Measurements from ENCODE around the gene PTPRN2. TPM values are rescaled to one million over a fixed set of nuclear protein-coding genes. Genes with fewer than 3 reads are reported as not detected.

Gene PTPRN2
- total and polyA plus RNA-seq, 7 donors, result 0.47 to 0.82 (median 0.51) TPM

- Histone ChIP-seq H3K4me1 (no peaks in the 10 kb centered on the region), H3K36me3 (ENCODE audit: insufficient read depth in 1 of 2, low read depth in 1 of 2) (no peaks in the 10 kb centered on the region), H3K27me3 (ENCODE audit: insufficient read depth in 3 of 3, low read length in 2 of 3) (peaks cover 0 to under 1% (median 0%) of the 10 kb centered on the region in 3 donors), H3K4me3 (no peak overlapping the region), H3K9me3 (no peaks in the 10 kb centered on the region), H3K27ac (no peak overlapping the region)
- ATAC-seq (no peak), DNase-seq (peak in 1 of 2 donors; percentile 36)
- TF ChIP-seq, protein P1, sequence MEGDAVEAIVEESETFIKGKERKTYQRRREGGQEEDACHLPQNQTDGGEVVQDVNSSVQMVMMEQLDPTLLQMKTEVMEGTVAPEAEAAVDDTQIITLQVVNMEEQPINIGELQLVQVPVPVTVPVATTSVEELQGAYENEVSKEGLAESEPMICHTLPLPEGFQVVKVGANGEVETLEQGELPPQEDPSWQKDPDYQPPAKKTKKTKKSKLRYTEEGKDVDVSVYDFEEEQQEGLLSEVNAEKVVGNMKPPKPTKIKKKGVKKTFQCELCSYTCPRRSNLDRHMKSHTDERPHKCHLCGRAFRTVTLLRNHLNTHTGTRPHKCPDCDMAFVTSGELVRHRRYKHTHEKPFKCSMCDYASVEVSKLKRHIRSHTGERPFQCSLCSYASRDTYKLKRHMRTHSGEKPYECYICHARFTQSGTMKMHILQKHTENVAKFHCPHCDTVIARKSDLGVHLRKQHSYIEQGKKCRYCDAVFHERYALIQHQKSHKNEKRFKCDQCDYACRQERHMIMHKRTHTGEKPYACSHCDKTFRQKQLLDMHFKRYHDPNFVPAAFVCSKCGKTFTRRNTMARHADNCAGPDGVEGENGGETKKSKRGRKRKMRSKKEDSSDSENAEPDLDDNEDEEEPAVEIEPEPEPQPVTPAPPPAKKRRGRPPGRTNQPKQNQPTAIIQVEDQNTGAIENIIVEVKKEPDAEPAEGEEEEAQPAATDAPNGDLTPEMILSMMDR (IDR thresholded peaks at IDR 0.05), result no peak
- 86 to 88% (median 87%) methylated on average over 20 to 22 of the region's 22 CpGs for WGBS, 3 donors
- intact Hi-C loops (cut with DNase I), result no loop called here
These were observed 730.6 kb downstream of the PTPRN2 start for GRCh38 chr7:157856873-157857577.

- WGBS, 3 donors, result 56 to 60% (median 57%) methylated on average over 22 of the region's 22 CpGs
- intact Hi-C loops (cut with DNase I), result no loop called here
- ATAC-seq (no peak), DNase-seq (peak in 1 of 2 donors; percentile 53)
- Histone ChIP-seq H3K27ac (no peak overlapping the region), H3K27me3 (ENCODE audit: insufficient read depth in 3 of 3, low read length in 2 of 3) (peaks cover 0 to 10% (median 0%) of the 10 kb centered on the region in 3 donors), H3K4me3 (no peak overlapping the region), H3K36me3 (ENCODE audit: insufficient read depth in 1 of 2, low read depth in 1 of 2) (no peaks in the 10 kb centered on the region), H3K9me3 (no peaks in the 10 kb centered on the region), H3K4me1 (no peaks in the 10 kb centered on the region)
- TF ChIP-seq, protein P1 (IDR thresholded peaks at IDR 0.05), result no peak
These were observed 732.0 kb downstream of the PTPRN2 start for GRCh38 chr7:157855452-157856213.

GRCh38 chr7:157855016-157855415, 732.6 kb downstream of the PTPRN2 start:
- no peaks in the 10 kb centered on the region for H3K36me3 ChIP-seq (ENCODE audit: insufficient read depth in 1 of 2, low read depth in 1 of 2)
- 87 to 90% (median 89%) methylated on average over 19 to 22 of the region's 22 CpGs for WGBS, 3 donors
- H3K9me3 ChIP-seq, result no peaks in the 10 kb centered on the region
- H3K27ac ChIP-seq, result no peak overlapping the region
- no peak for ATAC-seq
- TF ChIP-seq, protein P1 (IDR thresholded peaks at IDR 0.05), result no peak
- no peaks in the 10 kb centered on the region for H3K4me1 ChIP-seq
- H3K4me3 ChIP-seq, result no peak overlapping the region
- DNase-seq, result peak in 1 of 2 donors; percentile 21
- intact Hi-C loops (cut with DNase I), result no loop called here
- peaks cover 0 to 10% (median 0%) of the 10 kb centered on the region in 3 donors for H3K27me3 ChIP-seq (ENCODE audit: insufficient read depth in 3 of 3, low read length in 2 of 3)

DNA sequence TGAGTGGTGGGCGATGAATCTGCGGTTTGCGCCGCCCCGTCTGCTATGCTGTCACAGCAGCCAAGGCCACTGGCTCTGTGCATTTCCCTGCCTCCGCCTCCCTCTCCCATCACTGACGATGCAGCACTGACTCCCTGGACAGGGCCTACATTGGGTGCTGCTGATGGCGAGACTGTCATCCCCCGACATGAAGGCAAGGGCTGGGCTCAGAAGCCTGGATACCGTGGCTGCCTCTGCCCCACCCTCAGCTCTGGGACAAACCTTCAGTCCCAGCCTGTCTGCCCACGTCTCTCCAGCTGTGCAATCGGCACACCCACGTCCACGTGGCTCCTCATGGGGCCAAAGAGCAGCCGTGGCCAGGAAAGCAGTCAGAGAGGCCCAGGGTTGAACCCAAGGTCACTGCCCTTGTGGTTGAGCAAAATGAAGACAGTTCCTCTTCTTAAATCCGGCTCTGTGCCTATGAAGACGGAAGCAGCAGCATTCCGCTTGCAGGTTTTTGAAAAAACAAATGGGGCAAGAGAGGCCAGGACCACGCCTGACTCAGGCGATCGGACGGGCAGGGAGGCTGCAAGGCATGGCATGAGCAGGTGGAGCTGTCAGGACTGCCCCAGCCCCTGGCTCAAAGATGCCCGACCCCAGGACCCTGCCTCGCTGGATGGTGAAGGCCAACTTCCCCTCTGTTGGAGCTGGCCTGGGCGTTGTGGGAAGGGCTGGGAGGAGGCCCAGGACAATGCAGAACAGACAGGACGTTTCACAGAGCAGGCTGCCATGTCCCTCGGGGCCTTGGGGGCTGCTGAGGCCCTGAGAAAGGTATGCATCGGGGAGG, 733.3 kb downstream of the PTPRN2 start:
- H3K36me3 ChIP-seq (ENCODE audit: insufficient read depth in 1 of 2, low read depth in 1 of 2), result no peaks in the 10 kb centered on the region
- ATAC-seq, result peak in 3 of 4 donors; percentile 75 to 80 (median 79)
- no peaks in the 10 kb centered on the region for H3K9me3 ChIP-seq
- H3K4me1 ChIP-seq, result no peaks in the 10 kb centered on the region
- DNase-seq, result peak; percentile 75 to 88
- TF ChIP-seq, protein P1 (IDR thresholded peaks at IDR 0.05), result no peak
- H3K27me3 ChIP-seq (ENCODE audit: insufficient read depth in 3 of 3, low read length in 2 of 3), result peaks cover 0 to 10% (median 0%) of the 10 kb centered on the region in 3 donors
- H3K4me3 ChIP-seq, result no peak overlapping the region
- WGBS, 3 donors, result 68 to 75% (median 70%) methylated on average over 27 to 28 of the region's 28 CpGs
- no peak overlapping the region for H3K27ac ChIP-seq
- intact Hi-C loops (cut with DNase I), result no loop called here

Data from psoas muscle (tissue), 8 donors.